ENCODE results near the gene DOCK6.
A peak's percentile ranks its signal among the peaks of the same experiment; 100 is the strongest.

The DOCK6 gene

GRCh38 chr19:11209839-11210655, 52.3 kb downstream of the DOCK6 start:
- TF ChIP-seq PATZ1 (CRISPR knock-in tag; IDR thresholded peaks at IDR 0.05; ENCODE audit: borderline replicate concordance) (no peak), CSRNP3 (CRISPR knock-in tag; IDR thresholded peaks at IDR 0.05) (no peak), CSDC2 (CRISPR knock-in tag; IDR thresholded peaks at IDR 0.05) (no peak), RARB (CRISPR knock-in tag; IDR thresholded peaks at IDR 0.05) (no peak), ZFP3 (CRISPR knock-in tag; IDR thresholded peaks at IDR 0.05) (no peak), SNAI2 (CRISPR knock-in tag; IDR thresholded peaks at IDR 0.05) (no peak), POU6F1 (CRISPR knock-in tag; IDR thresholded peaks at IDR 0.05; ENCODE audit: borderline replicate concordance, low read depth) (no peak), TOX (CRISPR knock-in tag; IDR thresholded peaks at IDR 0.05; ENCODE audit: borderline replicate concordance) (no peak), BACH2 (CRISPR knock-in tag; IDR thresholded peaks at IDR 0.05; ENCODE audit: borderline replicate concordance) (no peak), GLIS3 (CRISPR knock-in tag; IDR thresholded peaks at IDR 0.05) (no peak), ZFP30 (CRISPR knock-in tag; IDR thresholded peaks at IDR 0.05) (no peak), ISL1 (CRISPR knock-in tag; IDR thresholded peaks at IDR 0.05) (no peak), CREB5 (CRISPR knock-in tag; IDR thresholded peaks at IDR 0.05; ENCODE audit: low read depth) (no peak), TSHZ2 (CRISPR knock-in tag; IDR thresholded peaks at IDR 0.05) (no peak), ZNF8 (CRISPR knock-in tag; IDR thresholded peaks at IDR 0.05) (no peak), ESRRG (CRISPR knock-in tag; IDR thresholded peaks at IDR 0.05) (no peak), ZNF565 (CRISPR knock-in tag; conservative IDR thresholded peaks at IDR 0.05; ENCODE audit: low read depth) (no peak)
- ATAC-seq, result no peak

GRCh38 chr19:11208561-11209471, 53.5 kb downstream of the DOCK6 start:
- peak; percentile 43 for ATAC-seq
- no peak for TF ChIP-seq ZNF8 (CRISPR knock-in tag; IDR thresholded peaks at IDR 0.05)
- TF ChIP-seq CREB5 (CRISPR knock-in tag; IDR thresholded peaks at IDR 0.05; ENCODE audit: low read depth), result no peak
- no peak for TF ChIP-seq ISL1 (CRISPR knock-in tag; IDR thresholded peaks at IDR 0.05)
- TF ChIP-seq PPARA (CRISPR knock-in tag; IDR thresholded peaks at IDR 0.05; ENCODE audit: borderline replicate concordance), result no peak
- no peak for TF ChIP-seq TCF4 (CRISPR knock-in tag; IDR thresholded peaks at IDR 0.05; ENCODE audit: borderline replicate concordance)
- no peak for TF ChIP-seq TOX (CRISPR knock-in tag; IDR thresholded peaks at IDR 0.05; ENCODE audit: borderline replicate concordance)
- no peak for TF ChIP-seq PATZ1 (CRISPR knock-in tag; IDR thresholded peaks at IDR 0.05; ENCODE audit: borderline replicate concordance)
- TF ChIP-seq ZNF565 (CRISPR knock-in tag; conservative IDR thresholded peaks at IDR 0.05; ENCODE audit: low read depth), result no peak
- TF ChIP-seq CSDC2 (CRISPR knock-in tag; IDR thresholded peaks at IDR 0.05), result no peak
- TF ChIP-seq ARNTL (CRISPR knock-in tag; IDR thresholded peaks at IDR 0.05; ENCODE audit: borderline replicate concordance, low read depth), result no peak
- no peak for TF ChIP-seq ZFP3 (CRISPR knock-in tag; IDR thresholded peaks at IDR 0.05)
- no peak for TF ChIP-seq ESRRG (CRISPR knock-in tag; IDR thresholded peaks at IDR 0.05)
- no peak for TF ChIP-seq BACH2 (CRISPR knock-in tag; IDR thresholded peaks at IDR 0.05; ENCODE audit: borderline replicate concordance)
- TF ChIP-seq CSRNP3 (CRISPR knock-in tag; IDR thresholded peaks at IDR 0.05), result no peak
- no peak for TF ChIP-seq OSR1 (CRISPR knock-in tag; IDR thresholded peaks at IDR 0.05)
- no peak for TF ChIP-seq RARB (CRISPR knock-in tag; IDR thresholded peaks at IDR 0.05)

Data from SK-N-SH treated with all-trans-retinoic acid at 6 μM for 48 hours (cell line).